ENCODE measurements around the gene MITF.

Gene MITF

DNA sequence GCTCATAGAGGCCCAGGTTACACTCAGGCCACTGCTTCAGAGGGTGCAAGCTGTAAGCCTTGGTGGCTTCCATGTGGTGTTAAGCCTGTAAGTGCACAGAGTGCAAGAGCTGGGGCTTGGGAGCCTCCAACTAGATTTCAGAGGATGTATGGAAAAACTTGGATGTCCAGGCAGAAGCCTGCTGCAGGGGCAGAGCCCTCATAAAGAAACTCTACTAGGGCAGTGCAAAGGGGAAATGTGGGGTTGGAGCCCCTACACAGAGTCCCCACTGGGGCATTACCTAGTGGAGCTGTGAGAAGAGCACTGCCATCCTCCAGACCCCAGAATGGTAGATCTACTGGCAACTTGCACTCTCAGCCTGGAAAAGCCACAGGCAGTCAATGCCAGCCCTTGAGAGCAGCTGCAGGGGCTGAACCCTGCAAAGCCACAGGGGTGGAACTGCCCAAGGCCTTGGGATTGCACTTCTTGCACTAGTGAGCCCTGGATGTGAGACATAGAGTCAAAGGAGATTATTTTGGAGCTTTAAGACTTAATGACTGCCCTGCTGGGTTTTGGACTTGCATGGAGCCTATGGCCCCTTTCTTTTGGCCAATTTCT is 14.0 kb downstream of the MITF start:
- DNase-seq (ENCODE audit: low read depth in 1 of 2, low spot score in 1 of 2): no peak

DNA sequence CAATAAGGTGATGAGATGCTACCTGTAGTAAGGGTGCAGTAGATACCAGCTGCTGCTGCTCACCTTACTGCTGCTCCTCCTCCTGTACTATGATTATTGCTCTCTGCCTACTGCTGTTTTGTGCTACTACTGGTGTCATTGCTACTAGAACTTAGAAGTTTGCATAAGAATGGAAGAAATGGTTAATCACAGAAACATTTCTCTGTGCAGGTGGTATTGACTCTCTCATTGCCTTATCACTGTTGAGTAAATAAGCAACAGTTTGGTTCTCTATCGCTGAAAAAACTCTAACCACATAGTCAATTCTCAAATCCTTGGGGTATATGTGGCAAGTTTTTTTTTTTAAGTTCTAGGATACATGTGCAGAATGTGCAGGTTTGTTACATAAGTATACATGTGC is 16.5 kb downstream of the MITF start:
- DNase-seq (ENCODE audit: low read depth in 1 of 2, low spot score in 1 of 2): no peak

DNA sequence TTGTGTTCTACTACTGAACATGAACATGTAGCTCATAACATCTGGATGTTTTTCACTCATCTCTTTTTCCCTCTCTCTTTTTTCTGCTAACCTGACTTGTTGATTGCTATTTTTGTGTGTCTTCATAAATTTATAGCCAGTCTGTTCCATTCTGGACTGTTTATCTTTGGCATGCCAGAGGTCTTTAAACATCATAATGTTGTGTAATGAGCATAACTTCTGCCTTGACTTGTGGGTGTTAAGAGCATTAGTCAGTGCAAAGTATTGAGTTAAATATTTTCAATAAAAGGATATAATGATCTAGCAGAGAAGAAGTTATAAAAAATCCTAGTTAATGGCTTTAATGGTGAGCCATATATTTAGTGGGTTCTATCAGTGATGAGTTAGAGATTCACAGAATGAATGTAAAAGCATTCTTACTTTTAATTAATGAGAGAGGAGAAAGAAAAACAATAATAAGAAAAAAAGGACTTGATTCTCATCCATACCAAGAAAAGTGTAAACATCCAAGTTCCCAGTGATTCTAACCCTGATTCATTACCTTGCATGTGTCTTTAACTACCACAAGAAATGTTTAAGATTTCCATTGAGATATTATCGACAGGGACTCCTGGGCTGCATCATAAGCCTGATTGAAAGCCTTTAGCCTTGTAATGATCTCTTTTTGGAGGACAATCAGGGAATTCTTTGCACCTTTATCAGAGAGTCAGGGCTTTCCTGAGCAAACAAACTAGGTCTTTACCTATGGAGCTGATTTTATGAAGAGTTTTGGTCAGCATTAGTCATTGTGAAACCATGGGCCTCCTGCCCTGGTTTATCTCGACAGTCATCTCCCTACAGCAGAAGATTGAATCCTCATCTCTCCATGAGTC is 22.9 kb downstream of the MITF start:
- DNase-seq (ENCODE audit: low read depth in 1 of 2, low spot score in 1 of 2): no peak

DNA sequence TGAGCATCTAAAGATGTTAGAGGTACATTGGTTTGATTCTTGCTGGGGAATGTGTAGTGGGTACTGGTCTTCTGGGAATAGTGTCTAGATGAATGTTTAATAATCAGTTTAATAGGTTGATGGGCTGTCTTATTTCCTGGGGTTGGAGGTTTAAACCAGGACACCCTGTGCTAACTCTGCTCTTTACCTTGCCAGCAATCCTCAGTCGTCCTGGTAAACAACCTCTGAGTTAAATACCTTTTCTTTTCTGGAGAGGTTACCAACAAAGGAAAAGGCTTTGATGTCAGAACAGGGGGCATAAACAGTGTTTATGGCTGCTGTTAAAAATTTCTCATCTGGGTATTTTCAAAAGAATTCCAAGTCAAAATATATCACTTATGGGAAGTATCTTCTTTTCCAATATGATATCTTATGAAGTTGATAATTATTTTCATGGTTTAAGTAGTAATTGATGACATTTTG is 23.5 kb downstream of the MITF start:
- DNase-seq (ENCODE audit: low read depth in 1 of 2, low spot score in 1 of 2): no peak

DNA sequence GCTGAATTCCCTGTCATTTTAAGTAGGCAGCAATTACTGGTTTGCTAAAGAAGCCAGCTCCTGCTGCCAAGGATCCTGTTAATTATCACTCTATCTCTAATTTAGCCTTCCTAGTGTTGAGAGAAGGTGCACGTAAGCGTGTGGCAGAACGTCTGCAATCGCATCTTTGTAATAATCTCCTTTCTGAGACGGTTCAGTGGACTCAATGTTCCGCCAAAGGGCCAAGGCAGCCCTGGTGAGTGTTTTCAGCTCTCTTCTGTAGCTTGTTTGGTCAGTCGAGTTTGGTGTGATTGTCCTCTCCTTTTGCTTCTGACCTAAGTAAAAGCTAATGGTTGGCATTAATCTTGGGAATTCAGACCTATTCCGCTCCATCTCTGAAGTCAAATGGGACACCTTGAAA is 24.2 kb downstream of the MITF start:
- DNase-seq (ENCODE audit: low read depth in 1 of 2, low spot score in 1 of 2): no peak

DNA sequence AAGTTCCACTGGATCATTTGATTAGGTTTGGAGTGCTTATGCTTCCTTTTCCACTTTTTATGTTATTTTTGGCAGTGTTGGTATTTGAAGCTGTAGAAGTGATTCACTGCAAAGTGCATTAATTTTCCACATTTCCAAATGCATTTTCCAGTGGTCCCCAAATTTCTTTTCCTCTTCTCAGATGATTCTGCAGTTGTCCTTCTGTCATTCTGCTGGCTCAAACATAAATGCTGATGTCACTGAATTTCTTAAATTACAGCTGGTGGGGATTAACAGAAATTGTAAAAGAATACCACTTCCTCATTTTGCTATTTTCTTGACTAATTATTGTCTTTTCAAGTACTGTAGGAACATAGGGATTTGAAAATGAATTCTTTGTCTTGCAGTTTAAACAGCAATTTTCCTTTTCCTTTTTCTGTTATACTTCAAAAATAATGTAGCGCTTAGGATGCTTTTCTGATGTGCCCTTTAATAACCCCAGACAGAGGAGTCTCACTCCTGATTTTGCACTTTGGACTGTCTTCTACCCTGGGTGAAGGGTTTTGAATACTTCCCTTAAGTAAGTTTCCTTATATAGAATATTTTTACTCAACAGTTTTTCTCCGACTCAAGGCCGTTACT is 25.0 kb downstream of the MITF start:
- DNase-seq (ENCODE audit: low read depth in 1 of 2, low spot score in 1 of 2): no peak

DNA sequence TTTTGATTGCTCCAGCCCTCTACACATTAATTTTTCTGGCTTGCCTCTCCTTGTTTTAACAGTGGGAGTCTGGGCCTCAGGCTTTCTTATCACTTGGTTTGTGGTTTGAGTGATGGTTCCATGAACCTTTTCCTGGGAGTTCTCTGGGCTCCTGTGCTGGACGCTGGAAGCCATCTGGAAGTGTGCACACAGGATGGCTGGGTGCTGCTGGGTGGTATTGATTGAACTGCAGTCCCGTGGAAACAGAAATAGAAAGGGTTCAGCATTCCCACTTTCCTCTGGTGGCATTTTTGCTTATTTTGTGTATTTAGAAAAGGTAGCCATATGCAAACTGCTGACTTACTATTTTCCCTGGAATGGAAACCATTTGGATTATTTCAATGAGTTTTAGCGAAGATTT is 25.6 kb downstream of the MITF start:
- DNase-seq (ENCODE audit: low read depth in 1 of 2, low spot score in 1 of 2): no peak

DNA sequence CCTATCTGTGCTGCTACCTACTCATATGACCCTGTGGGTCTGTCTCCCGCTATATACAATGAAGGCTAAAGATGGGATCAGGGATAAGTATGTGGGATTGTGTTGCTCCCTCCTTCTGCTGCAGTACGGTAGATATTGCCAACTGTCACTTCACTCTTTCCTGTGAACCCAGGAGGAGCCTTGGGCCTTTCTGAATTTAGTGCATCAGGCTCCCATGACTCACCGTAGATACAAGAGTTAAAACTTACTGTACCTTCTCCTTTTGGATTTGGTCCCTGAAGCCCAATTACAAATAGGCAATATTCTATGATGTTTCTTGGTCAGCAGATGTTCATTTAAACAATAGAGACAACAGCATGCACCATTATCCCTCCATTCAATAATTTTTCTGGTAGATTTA is 27.4 kb downstream of the MITF start:
- DNase-seq (ENCODE audit: low read depth in 1 of 2, low spot score in 1 of 2): no peak

DNA sequence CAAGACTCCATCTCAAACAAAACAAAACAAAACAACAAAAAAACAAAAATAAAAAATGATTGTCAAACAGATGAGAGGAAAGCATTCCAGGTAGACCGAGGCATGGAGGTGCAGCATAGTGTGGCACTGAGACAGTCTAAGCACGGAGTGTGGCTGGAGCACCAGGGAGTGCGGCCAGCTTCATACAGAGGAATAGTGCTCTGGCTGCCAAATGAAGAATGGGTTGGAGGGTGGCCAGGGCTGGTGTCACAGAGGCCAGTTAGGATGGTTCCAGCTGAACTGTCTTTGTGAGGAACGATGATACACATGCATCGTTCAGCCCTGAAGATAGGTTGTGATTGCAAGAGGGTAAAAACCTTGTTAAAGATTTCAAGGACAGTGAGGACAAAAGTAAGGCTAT is 28.3 kb downstream of the MITF start:
- DNase-seq (ENCODE audit: low read depth in 1 of 2, low spot score in 1 of 2): no peak

DNA sequence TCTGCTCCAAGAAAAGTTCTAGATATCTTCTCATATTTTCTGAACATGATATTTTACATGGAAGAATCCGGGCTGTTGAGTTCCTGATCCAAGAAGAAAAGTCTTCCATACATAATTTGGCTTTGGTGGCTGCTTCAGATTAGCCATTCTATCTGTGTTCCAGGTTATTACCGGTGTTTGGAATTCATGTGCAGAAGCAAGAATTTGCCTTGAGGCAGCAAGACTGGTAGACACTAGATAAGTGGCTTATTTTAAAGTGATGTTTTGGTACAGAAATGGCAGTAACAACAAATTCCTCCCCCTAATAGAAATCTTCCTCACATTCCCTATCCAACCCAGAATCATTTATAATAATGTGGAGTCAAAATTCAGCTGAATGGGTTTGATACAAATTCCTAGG is 29.2 kb downstream of the MITF start:
- DNase-seq (ENCODE audit: low read depth in 1 of 2, low spot score in 1 of 2): no peak

DNA sequence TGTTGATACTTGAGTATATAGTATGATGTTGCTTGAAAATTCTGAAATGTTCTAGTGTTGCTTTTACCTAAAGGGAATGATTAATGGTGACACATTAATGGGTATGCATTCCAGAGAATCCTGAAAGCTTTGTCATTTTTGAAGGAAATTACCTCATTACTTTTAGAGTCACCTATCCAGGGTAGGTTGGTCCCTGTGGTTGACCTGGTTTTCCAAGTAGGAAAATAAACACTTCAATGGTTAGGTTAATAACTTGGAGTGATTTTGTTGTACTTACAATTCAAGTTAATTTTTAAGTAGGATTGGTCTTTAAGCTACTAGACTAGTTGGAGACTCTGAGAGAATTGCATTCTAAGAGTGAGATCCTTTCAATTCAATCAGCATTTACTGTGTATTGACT is 31.0 kb downstream of the MITF start:
- DNase-seq (ENCODE audit: low read depth in 1 of 2, low spot score in 1 of 2): no peak

DNA sequence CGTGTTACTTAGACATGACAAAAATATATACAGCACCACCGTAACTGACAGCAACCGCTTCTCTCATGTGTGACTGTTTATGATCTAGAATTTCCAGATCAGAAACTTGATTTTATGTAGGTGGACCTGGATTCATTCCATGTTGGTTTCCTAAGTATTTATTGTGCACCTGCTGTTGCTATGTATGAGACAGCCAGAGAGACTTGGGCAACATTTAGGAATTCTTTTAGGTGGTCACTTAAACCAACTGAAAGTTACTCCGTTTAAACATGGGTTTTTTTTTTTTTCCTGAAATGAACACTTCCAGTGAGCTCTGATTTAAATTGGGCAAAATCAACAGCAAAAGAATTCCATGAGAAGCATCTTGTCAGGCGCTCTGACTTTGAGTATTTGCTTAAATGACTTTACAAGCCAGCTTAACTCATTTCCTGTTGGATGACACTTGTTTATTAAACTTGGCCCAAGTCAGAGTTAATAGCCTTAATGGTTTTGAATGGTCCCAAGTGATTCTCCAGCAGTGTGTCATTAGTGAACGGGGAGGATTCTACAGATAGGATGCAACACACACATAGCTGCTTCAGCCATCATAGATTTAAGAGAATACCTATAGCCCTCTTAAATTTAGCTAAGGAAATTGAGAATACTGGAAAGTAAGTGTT is 31.8 kb downstream of the MITF start:
- DNase-seq (ENCODE audit: low read depth in 1 of 2, low spot score in 1 of 2): no peak

DNA sequence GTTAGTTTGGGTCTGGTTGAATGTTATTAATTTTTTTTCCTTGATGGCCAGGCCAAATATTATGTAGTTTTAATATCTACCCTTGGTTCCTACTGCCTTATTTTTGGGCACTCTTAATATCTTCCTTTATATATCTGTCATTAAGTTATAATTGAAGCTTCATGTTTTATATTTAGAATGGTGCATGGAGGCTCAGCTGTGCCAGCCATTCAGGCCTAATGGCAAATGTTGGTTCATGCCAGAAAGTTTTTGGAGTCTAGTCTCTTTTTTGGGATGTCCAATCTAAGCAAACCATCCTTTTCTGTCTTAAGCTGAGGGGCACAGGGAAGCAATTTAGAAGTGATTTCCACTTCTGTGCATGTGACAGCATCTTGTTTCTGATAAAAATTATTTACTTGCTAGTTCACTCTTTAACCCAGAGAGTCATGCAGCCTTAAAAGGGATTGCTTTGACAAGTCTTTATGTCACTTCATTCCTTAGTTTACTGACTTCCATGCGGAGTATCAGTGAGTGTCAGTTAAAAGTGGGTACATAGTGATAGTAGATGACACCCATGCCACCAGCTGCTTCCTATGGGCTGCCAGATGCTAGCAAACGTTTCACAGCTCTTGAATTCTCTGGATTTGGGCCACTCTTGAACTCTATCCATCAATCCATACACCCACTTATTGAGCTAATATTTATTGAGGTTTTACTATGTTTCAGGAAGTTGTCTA is 33.0 kb downstream of the MITF start:
- DNase-seq (ENCODE audit: low read depth in 1 of 2, low spot score in 1 of 2): no peak

DNA sequence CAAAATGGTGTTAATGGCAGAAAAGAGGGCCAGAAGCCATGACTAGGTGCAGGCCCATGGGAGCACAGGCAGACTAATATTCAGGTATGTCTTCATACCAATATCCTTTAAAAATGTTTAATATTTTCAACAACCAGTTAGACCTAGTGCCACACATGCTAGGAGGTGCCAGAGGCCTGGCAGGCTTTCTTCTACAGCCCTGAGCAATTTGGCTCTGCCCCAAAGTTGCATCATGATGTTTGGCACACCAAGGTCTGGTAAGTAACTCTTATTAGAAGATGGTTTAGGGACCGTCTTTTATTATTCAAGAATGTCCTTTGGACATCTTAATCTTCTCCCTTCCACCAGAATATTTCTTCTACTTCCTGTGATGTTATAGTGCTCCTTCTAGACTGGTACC is 34.8 kb downstream of the MITF start:
- no peak for DNase-seq (ENCODE audit: low read depth in 1 of 2, low spot score in 1 of 2)

DNA sequence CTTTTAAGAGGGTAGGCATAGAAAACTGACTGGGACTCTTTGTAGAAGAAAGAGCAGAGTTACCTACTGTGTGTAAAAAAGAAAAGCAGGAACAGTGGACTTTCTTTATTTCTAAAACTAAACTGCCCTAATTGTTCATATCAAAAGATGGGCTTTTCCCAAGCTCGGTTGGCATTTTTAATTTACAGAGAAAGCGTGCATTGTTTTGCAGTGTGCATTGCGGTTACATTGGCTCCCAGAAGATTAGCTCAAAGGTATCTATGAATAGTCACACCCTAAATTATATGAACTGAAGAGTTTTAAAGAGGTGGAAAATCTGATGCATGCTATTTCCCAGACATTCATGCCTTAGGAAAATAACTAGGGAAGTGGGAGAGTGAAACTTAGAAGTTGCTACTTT is 36.5 kb downstream of the MITF start:
- DNase-seq (ENCODE audit: low read depth in 1 of 2, low spot score in 1 of 2): no peak

DNA sequence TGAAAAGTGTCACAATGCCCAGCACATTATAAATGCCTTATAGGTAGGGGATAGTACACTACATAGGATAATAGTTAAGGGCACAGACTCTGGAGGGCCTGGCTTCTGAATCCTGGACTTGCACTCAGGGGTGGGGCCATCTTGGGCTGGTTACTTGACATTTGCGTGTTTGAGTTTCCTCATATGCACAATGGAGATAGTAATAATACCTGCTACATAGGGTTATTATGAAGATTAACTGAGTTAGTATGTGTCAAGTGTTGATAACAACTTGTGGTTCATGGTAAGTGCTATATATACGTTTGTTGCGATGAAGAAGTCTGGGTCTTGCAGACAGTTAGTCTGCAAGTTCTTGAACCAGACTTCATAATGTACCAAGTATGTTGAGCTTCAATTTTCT is 37.0 kb downstream of the MITF start:
- no peak for DNase-seq (ENCODE audit: low read depth in 1 of 2, low spot score in 1 of 2)

DNA sequence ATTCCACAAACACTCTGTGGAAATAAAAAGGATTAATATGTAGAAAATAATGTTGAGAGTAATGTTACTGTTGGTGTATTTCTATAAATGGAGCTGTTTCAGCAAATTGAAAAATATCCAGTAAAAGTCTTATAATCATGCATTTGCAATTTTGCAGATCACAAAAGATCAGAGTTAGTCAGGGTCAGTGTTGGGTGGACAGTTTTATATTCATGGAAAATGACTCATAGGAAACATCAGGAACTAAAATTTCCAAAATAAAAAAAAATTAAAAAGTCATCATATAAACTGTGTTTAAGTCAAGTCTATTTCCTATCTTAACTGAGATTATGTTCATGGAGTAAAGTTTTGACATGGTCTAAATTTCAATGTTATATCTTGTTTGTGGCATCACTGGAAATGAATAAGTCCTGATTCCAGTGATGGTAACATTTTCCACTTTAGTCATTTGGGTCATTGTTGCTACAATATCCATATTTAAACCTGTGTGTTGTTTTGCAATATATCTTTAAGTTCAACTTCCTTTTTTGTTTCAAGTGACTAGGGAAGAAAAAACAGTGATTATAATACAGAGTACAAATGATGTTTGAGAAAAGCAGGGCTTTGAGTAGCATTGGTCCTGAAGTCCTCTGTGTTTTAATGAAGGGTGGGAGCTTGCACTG is 37.8 kb downstream of the MITF start:
- DNase-seq (ENCODE audit: low read depth in 1 of 2, low spot score in 1 of 2): no peak

DNA sequence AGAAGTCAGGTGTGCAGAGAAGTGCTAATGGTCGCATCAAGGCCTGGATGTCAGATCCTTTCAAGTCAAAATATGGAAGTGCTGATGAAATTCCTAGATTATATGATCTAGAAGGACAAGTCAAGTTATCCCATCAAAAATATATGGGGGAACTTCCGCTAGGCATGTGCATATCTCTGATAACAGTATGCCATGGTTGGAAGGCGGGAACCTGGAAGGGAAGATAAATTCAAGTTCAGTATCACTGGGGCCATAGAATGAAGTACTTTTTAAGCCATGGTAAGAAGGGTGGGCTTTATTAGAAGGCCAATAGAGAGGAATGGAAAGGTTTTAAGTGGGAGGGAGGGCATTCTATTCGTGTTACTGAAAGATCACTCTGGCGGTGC is 38.3 kb downstream of the MITF start:
- no peak for DNase-seq (ENCODE audit: low read depth in 1 of 2, low spot score in 1 of 2)

DNA sequence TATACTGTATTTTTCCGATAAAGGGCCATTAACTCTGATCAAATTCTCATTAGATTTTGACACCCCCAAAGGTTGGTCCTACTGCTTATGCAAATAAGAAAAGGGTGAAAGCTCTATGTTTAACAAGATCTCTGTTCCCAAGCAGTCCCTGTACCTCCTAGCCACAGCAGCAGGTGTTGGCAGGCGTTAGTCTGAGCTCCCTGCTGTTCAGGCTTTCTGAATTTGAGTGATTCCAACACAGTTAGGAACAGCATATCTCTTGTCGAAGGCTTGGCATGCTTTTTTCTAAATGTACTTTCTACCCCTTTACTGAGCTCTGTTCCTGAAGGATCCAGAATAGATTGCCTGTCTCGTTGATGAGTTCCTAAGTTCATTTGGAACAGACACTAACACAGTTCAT is 42.3 kb downstream of the MITF start:
- DNase-seq (ENCODE audit: low read depth in 1 of 2, low spot score in 1 of 2): no peak

DNA sequence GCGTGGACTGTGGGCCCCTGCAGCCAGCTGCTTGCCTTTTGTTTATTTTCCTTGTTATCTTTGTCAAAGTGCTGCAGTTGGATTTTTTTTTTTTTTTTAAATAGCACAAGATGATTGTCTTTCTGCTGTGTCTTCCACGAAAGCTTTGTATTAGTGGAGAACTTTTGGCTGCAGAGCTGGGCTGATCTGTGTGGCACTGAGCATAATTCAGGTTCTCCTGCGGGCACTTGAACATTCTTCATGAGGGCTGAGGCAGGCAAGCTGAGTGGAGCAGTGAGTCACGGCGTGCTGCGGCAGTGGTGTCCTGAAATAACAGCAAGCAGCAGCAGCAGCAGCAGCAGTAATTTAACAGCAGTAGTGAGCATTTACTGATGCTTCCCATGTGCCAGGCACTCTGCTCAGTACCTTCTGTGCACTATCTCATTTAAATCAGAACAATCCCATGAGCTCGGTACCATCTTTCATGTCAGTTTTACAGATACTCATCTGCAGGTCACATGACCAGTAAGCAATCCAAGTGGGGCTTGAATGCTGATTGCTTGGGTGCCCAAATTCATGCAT is 45.8 kb downstream of the MITF start:
- no peak for DNase-seq (ENCODE audit: low read depth in 1 of 2, low spot score in 1 of 2)

Data from activated T-helper 1 cell treated with anti-CD3 and anti-CD28 coated beads, Interleukin-2, amount 50 U/mL, for 16 hours (primary cell).